ENCODE results near the gene SP7. TPM values are rescaled to one million over a fixed set of nuclear protein-coding genes. Genes with fewer than 3 reads are reported as not detected.
"Not testable (repeated sequence)": the region's sequence is repeated elsewhere in the genome, so short reads cannot be mapped to it uniquely, and the experiment has no call there.

SP7 gene
- total RNA-seq (2014; rRNA removed; shearing (Covaris generic)) = not detected in 2 replicates

DNA sequence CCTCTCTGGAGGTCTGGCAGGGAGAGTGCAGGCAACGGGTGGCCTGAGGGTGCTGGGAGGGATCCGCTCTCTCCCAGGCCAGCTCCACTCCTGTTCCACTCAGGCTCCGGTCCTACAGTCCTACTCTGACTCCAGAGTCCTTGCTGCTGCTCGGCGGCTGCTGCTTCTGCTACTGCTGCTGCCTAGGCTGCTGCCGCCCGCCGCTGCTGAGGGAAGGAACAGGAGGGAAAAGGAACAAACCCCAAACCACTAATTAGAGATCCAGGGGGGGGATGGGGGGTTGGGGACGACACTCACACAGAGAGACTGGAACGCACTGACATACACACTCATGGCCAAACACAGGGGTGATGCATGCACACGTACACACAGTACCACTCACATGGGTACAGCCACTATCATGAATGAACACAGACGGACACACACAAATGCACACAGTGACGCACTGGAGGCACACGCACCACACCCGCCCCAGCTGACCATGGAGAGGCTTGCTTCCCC lies at the start of gene SP7:
TSS of gene SP7 (minus strand) at position 174 of the 501 bp plus-strand sequence. CDS start 708 bp downstream, outside the sequence.
- DNase-seq (ENCODE audit: low read depth) = no peak

DNA sequence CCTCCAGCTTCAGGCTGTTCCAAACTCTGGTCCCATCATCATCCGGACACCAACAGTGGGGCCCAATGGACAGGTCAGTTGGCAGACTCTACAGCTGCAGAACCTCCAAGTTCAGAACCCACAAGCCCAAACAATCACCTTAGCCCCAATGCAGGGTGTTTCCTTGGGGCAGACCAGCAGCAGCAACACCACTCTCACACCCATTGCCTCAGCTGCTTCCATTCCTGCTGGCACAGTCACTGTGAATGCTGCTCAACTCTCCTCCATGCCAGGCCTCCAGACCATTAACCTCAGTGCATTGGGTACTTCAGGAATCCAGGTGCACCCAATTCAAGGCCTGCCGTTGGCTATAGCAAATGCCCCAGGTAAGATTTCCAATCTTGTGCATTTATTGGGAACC lies 47.1 kb upstream of the SP7 start:
- peak; percentile 12 for DNase-seq (ENCODE audit: low read depth)

DNA sequence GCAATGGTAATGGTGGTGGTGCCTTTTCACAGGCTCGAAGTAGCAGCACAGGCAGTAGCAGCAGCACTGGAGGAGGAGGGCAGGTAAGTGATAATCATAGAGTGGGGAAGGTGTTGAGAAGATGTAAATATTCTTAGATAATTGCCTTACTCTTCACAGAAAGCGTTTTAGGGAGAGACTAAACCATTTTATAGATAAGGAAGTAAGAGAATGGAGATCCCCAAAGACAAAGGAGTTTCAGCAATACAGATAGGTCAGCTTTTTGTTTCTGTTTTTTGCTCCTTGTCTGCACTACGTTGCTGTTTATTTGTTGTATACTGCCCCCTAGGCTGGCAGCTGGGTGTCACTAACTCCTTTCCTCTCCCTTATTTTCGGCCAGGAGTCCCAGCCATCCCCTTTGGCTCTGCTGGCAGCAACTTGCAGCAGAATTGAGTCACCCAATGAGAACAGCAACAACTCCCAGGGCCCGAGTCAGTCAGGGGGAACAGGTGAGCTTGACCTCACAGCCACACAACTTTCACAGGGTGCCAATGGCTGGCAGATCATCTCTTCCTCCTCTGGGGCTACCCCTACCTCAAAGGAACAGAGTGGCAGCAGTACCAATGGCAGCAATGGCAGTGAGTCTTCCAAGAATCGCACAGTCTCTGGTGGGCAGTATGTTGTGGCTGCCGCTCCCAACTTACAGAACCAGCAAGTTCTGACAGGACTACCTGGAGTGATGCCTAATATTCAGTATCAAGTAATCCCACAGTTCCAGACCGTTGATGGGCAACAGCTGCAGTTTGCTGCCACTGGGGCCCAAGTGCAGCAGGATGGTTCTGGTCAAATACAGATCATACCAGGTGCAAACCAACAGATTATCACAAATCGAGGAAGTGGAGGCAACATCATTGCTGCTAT lies 45.8 kb upstream of the SP7 start:
- peak; percentile 72 for DNase-seq (ENCODE audit: low read depth)

DNA sequence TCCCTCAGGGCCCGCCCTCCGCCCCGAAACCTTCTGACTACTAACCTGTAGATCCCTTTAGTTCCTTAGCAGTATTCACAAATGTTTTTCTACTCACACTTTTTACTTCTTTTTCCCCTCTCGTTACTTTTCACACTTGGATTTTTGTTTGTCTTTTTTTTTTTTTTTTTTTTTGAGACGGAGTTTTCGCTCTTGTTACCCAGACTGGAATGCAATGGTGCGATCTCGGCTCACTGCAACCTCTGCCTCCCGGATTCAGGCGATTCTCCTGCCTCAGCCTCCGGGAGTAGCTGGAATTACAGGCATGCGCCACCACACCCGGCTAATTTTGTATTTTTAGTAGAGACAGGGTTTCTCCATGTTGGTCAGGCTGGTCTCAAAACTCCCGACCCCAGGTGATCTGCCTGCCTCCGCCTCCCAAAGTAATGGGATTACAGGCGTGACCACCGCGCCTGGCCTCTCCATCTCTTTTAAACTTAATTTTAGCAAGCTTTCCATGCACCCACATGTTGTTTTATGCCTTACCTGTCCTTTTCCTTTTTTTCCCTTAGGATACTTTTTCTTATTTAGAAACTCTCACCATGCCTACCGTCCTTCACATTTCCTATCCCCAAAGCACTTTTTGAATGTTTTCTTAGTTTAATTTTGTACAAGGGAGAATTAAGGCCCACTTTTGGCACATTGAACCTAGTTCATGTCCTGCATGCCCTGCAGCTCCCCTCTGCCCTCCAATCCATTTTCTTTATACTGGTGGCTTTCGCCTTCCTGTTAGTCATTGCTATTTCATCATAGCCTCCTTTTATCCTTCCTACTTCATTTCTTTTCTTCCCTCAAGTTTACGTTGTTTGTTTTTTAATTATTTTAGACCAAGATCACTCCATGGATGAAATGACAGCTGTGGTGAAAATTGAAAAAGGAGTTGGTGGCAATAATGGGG lies 44.9 kb upstream of the SP7 start:
- peak; percentile 61 for DNase-seq (ENCODE audit: low read depth)

DNA sequence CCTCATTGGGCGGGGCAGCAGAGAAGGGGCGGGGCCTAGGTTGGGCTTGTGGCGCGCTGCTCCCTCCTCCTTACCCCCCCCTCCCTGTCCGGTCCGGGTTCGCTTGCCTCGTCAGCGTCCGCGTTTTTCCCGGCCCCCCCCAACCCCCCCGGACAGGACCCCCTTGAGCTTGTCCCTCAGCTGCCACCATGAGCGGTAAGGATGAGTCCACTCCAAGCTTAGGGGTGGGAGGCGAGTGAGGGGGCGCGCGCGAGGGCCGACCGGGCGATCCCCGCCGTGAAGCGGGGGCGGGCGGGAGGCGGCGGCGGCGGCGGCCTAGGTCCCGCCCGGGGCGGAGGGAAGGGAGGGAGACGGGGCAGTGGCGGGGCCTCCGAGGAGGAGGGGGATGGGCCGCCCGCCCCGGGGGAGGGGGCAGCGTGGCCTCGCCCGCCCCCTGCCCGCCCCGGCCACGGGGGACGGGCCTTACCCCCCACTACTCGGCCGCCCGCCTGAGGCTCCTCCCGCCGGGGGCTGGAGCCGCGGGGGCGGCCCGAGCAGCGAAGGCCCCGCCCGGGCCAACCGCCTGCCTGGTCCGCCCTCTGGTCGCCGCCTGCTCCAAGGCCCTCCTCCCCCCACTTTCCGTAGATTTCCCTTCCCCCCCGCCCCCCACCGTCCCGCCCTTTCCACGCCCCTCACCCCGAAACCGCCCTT lies 44.1 kb upstream of the SP7 start, which contains the start of gene SP1:
TSS of gene SP1 (plus strand) at position 73 of the 690 bp plus-strand sequence. CDS start at position 189, 116 bp downstream.
- peak; percentile 89 for DNase-seq (ENCODE audit: low read depth)

DNA sequence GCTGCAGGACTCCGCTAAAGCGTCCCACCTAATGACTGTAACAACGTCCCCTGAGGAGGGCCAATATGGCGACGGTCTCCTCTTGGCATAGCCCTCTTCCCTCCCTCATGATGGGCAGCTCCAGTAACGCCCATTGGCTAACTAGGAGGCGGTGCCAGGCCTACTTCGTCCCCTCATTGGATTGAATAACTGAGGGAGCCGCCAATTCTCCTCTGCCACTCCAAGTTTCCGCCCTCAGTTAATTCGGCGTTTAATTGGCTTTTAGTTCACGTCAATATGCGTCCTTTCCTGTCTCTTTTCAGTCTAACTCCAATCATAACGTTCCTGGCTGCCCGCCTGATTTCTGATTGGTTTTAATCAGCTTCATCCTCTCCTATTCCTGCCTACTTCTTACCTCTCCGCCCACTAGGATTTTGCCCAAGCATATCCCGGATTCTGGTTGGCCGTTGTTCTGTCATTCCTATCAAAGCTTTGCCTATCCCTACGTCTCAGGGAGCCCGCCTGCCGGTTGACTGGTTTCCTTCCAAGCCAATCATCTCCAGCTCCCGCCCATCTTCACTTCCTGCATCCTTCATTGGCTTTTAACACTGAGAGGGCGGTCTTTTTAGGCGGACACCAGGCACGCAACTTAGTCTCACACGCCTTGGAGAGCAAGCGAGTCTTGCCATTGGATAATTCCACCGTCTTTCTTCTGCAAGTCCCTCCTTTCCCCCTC lies 43.4 kb upstream of the SP7 start:
- peak; percentile 100 for DNase-seq (ENCODE audit: low read depth)

DNA sequence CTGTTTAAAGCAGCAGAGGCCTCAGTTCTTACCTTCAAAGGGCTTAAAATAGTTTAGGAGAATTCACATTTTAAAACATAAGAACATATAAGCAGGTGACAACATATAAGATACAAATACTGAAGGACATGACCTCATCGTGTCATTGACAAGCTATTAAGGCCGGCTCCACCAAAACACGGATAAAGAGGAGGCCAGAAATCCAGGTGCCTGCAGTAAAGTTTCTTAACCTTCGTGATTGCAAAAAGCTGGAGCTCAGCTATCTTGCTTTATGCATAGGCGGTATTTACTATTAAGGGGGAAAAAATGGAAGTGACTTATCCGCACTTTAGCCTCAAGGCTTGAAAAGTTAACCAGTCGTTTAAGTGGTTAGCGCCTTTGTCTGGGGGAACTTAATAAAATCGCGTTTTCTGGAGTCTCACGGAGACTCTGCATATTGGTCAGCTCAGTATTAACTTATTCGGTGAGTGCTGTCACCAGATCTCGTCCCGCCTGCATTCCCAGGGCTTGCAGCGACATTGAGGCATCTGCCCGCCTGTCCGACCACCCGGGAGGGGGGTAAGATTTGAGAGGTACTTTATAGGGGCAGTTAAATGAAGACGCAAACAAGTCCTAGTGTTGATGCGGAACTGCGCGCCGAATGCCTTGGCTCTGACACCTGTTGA lies 42.7 kb upstream of the SP7 start:
- DNase-seq (ENCODE audit: low read depth) = peak; percentile 5

DNA sequence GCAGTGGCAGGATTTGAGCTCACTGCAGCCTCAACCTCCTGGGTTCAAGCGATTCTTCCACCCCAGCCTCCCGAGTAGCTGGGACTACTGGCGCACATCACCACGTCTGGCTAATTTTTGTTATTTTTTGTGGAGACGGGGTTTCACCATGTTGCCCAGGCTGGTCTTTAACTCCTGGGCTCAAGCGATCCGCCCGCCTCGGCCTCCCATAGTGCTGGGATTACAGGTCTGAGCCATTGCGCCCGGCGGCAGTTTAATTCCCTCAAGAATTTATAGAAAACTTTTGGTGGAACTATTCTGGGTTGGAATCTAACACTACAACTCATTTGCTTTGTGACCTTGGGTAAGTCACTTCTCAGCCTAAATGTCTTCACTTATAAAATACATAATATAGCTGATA lies 42.1 kb upstream of the SP7 start:
- DNase-seq (ENCODE audit: low read depth) = no peak

DNA sequence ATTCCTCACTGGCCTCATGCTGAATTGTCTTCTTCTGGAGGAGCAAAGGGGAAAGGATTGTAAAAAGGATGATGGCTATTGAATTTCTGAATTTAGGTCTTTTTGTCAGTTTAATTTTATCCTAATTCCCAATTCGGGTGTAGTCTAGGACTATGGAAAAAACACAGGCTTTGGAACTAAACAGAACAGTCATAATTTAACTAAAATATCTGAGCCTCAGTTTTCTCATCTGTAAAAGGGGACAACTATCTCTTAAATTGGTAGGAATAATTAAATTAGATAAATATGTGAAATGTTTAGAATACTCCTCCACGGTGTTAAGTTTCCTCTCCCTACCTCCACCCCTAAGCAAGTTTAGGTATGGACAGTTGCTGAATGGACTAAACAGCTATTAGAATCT lies 40.6 kb upstream of the SP7 start:
- DNase-seq (ENCODE audit: low read depth) = no peak

DNA sequence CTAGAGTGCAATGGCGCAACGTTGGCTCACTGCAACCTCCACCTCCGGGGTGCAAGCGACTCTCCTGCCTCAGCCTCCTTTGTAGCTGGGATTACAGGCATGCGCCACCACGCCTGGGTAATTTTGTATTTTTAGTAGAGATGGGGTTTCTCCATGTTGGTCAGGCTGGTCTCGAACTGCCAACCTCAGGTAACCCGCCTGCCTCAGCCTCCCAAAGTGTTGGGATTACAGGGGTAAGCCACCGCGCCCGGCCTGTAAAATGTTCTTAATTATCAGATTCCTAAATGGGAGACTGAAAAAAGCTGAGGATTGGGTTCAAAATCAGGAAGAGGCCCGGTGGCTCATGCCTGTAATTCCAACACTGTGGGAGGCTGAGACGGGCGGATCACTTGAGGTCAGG lies 38.1 kb upstream of the SP7 start:
- DNase-seq (ENCODE audit: low read depth) = not testable (repeated sequence)

DNA sequence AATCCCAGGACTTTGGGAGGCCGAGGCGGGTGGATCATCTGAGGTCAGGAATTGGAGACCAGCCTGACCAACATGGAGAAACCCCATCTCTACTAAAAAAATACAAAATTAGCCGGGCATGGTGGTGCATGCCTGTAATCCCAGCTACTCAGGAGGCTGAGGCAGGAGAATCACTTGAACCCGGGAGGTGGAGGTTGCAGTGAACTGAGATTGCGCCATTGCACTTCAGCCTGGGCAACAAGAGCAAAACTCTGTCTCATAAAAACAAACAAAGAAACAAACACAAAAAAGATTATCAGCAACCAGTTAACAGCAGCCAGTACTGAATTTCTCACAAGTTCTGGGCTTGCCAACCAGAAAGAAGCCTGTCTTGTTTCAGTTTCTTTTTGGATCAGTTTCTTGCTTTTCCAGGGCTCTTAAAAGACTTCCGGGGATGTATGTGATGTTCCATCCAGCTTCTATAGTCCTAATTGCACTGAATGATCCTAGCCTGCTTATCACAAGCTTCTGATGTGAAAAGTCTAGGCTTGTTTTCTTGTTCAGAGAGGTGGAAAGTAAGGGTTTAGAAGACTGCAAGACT lies 37.5 kb upstream of the SP7 start:
- DNase-seq (ENCODE audit: low read depth) = not testable (repeated sequence)

DNA sequence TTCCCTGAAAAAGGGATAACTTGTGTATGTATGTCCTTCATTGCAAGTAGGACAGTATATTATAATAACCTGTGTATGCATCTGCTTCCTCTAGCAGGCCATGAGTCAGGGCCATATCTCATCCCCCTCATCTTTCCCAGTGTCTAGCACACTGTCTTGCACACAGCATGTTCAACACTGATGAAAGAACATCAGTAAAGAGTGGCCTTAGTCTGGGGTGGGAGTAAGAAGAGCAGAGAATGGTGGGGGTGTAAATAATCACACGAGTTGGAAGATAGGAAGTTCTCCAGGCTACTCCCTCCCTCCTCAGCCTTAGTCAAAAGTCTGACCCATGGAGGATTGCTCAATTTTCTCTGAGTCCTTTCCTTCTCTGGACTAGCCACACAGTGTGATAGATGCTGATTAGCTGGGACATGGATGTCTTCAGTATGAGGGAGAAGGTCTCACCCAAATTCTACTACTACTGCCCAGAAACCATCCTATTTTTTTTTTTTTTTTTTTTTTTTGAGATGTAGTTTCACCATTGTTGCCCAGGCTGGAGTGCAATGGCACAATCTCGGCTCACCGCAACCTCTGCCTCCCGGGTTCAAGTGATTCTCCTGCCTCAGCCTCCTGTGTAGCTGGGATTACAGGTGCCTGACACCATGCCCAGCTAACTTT lies 29.2 kb upstream of the SP7 start:
- DNase-seq (ENCODE audit: low read depth) = no peak

DNA sequence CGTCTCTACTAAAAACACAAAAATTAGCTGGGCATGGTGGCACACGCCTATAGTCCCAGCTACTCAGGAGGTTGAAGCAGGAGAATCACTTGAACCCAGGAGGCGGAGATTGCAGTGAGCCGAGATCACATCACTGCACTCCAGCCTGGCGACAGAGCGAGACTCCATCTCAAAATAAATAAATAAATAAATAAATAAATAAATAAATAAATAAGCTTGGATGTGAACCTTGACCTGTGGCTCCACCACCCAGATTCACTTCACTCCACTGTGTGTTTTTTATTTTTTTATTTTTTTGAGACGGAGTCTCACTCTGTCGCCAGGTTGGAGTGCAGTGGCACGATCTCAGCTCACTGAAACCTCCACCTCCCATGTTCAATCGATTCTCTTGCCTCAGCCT lies 25.5 kb upstream of the SP7 start:
- not testable (repeated sequence) for DNase-seq (ENCODE audit: low read depth)

DNA sequence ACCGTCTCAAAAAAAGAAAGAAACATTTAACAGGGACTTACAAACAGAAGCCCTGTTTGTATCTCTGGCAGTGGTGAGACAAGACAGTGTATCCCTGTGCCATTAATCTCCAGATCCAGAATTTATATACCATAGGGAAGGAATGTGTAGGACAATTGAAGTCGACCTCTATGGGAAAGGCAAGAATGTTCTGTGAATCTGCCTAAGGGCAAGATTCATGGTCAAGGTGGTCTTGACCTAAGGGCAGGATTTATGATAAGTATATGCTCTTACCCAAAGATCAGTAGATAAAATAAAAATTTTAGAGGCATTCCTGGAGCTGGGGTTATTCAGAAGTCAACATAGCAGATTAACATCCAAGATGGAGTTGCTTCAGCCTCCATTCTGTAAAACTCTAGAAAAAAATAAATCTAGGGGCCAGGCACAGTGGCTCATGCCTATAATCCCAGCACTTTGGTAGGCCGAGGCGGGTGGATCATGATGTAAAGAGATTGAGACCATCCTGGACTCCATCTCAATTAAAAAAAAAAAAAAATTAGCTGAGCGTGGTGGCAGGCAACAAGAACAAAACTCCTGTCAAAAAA lies 22.8 kb upstream of the SP7 start:
- DNase-seq (ENCODE audit: low read depth) = no peak

DNA sequence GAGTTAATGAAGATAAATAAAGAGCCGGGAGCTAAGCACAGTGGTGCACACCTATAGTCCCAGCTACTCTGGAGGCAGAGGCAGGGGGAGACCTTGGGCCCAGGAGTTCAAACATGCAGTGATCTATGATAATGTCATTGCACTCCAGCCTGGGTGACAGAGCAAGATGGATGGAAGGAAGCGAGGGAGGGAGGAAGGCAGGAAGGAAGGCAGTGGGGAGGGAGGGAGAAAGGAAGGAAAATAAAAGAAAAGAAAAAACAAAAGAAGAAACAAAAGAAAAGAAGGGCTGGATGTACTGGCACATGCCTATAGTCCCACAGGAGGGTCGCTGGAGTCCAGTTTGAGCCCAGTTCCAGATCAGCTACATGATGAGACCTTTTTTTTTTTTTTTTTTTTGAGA lies 19.0 kb upstream of the SP7 start:
- no peak for DNase-seq (ENCODE audit: low read depth)

DNA sequence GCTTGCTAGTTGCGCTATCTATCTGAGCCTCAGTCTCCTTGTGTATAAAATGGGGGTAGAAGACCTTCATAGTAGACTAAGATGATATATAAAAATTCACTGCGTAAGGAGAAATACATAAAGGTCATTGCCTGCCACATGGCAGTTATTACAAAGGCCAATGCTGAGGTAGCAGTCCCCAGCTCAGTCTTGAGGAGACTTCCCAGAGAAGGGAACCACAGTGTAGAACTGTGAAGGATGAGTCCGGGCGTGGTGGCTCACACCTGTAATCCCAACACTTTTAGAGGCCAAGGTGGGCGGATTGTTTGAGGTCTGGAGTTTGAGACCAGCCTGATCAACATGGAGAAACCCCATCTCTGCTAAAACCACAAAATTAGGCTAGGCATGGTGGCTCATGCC lies 17.1 kb upstream of the SP7 start:
- no peak for DNase-seq (ENCODE audit: low read depth)

DNA sequence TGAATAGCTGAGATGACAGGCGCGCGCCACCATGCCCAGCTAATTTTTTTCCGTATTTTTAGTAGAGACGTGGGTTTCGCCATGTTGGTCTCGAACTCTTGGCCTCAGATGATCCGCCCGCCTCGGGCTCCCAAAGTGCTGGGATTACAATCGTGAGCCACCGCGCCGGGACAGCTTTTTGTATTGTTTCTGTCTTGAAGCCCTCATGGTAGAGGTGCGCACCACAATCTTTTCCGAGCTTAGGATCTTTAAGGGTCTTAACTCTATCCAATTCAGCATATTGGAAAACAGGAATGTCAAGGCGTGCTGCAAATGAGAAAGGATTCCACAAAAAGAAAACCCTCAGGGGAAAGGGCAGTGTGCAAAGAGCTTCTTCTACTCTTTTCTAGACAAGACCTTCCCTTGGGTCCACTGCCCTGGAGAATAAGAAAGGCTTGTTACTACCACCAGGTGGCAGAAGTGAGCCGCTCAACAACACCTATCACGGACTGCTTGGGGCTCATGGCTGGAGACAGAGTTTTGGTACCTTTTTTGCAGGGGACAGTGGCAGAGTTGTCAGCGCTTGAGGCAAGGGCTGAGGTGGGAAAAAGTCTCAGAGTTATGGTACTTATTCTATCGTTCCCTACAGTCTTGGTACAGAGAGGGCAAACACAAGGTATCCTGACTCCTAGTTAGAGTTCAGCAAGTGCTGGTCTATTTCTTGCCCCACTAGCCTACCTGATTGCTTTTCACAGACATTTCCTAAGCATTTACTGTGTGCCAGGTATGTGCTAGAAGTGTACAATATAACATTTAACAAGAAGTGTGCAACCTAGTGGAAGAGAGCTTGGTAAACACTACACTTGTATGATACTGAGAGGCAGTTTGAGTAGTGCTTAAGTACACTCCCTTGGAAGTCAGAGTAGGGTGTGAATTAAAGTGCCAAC lies 16.4 kb upstream of the SP7 start:
- DNase-seq (ENCODE audit: low read depth) = peak; percentile 85

DNA sequence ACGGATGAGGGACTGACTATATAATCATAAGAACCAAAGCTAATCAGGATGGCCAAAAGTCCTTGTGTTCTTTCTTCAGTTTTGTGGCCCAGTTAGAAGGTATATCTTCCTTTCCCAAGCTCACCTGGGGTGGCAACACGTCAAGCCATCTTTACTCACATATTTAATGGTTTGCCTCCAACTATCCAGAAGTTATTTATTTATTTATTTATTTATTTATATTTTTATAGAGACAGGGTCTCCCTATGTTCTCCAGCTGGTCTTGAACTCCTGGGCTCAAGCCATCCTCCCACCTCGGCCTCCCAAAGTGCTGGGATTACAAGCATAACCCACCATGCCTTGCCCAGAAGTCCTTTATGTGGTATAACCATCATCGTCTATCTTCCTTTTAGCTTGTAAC lies 11.8 kb upstream of the SP7 start:
- no peak for DNase-seq (ENCODE audit: low read depth)

Data from M059J (cell line).